Hepatocyte (in vitro differentiated cells): ENCODE measurements around the gene SERTAD3.

Source experiments
- CTCF ChIP-seq: fragments of 200-600 bp; sonication (generic); IDR thresholded peaks from 2 replicates; pipeline ENCODE4 v1.5.1; 2016; ENCODE audit warnings: antibody characterized with exemption, mild to moderate bottlenecking; ENCODE audit not compliant: poor library complexity
- EZH2phosphoT487 ChIP-seq: fragments of 200-600 bp; sonication (generic); IDR thresholded peaks from one replicate; pipeline ENCODE4 v1.6.1; 2018; ENCODE audit warnings: antibody characterized with exemption, mild to moderate bottlenecking, low read depth, moderate library complexity; ENCODE audit not compliant: unreplicated experiment, severe bottlenecking

GRCh38 chr19:40469011-40469410 lies 24.9 kb upstream of the SERTAD3 start:
- TF ChIP-seq CTCF: no peak
- TF ChIP-seq EZH2phosphoT487: no peak
